GM13977 (cell line): ENCODE data around the gene NPW.

ENCODE experiments used
- DNase-seq: peaks from one replicate; pipeline ENCODE4 v3.0.0; 2012; ENCODE audit warnings: low spot score
- in situ Hi-C: fragments of 300-500 bp; cut with MboI; formaldehyde crosslinking; loops from one replicate; pipeline ENCODE4 v1.12.0; 2022; ENCODE audit warnings: low sequenced_read_pairs, low pct_unique_long_range_greater_than_20kb, mixed read lengths, inconsistent platforms; ENCODE audit not compliant: unreplicated experiment
- TF ChIP-seq, protein P1 (sequence below): IDR thresholded peaks from 2 replicates; pipeline ENCODE4 v1.5.1; 2012; ENCODE audit warnings: mild to moderate bottlenecking, control low read depth; ENCODE audit not compliant: insufficient read depth; ENCODE audit errors: extremely low read depth, missing control alignments

NPW gene

DNA sequence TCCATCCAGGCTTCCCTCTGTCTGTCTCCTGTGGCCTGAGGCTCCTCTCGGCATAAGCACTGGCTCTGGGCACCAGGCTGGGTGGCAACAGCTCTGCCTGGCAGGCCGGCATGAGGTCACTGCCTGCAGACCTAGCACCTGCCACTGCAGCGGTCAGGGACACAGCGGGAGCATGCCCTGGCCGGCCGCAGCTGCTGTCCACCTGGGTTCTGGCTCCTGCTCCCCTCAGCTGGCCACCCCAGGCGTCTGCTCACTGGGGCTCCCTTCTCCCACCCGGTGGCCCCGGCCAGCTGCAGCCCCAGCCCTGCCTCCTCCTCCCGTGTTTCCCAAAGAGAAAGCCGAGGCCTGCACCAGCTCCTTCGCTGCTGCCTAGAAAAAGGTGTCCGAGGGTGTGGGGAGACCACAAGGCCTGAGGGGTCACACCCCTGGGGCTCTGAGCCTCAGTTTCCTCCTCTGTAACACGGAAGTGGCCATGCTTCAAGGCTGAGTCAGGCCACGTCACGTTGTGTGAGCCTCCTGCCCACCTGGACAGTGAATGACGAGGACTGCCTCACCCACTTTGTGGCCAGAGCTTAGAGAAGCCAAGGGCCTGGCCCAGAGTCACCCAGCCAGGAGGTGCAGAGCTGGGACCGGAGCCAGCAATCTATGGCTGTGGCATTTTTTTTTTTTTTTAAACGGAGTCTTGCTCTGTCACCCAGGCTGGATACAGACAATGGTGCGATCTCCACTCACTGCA lies 21.4 kb downstream of the NPW start:
- TF ChIP-seq, protein P1, sequence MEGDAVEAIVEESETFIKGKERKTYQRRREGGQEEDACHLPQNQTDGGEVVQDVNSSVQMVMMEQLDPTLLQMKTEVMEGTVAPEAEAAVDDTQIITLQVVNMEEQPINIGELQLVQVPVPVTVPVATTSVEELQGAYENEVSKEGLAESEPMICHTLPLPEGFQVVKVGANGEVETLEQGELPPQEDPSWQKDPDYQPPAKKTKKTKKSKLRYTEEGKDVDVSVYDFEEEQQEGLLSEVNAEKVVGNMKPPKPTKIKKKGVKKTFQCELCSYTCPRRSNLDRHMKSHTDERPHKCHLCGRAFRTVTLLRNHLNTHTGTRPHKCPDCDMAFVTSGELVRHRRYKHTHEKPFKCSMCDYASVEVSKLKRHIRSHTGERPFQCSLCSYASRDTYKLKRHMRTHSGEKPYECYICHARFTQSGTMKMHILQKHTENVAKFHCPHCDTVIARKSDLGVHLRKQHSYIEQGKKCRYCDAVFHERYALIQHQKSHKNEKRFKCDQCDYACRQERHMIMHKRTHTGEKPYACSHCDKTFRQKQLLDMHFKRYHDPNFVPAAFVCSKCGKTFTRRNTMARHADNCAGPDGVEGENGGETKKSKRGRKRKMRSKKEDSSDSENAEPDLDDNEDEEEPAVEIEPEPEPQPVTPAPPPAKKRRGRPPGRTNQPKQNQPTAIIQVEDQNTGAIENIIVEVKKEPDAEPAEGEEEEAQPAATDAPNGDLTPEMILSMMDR = no peak
- in situ Hi-C loops = no loop called here
- no peak for DNase-seq

DNA sequence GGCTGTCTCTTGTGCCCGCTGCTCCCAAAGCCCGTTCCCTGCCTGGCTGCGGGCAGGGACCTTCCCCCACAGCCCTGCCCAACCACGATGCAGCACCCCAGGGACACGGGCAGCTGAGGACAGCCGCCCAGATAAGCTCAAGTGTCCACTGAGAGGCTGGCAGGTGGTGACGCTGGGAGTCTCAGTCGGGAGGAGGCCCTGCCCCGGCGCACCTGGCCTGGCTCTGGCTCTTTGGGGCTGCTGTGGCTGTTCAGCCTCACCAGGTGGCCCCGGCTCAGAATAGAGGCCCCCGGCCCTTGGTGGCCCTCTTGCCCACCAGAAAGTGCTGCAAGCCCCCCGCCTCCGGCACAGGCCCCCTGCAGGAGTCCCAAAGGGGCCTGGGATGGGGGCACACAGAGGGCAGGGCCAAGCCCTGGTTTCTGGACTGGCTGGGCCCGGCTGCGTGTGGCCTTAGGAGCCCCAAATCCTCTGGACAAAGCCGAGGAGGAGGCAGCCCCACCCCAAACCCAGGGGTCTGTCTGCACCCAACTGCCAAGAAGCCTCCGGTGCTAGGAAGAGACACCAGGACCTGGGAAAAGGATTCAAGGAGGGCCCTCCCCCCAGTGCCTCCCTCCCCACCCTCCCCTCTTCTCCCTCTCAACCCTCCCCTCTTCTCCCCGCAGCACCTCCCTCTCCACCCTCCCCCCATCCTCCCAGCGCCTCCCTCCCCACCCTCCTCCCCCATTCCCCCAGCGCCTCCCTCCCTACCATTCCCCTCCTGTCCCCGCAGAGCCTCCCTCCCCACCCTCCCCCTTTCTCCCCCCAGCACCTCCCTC lies 22.8 kb downstream of the NPW start:
- TF ChIP-seq, protein P1 = no peak
- no peak for DNase-seq
- in situ Hi-C loops = no loop called here

DNA sequence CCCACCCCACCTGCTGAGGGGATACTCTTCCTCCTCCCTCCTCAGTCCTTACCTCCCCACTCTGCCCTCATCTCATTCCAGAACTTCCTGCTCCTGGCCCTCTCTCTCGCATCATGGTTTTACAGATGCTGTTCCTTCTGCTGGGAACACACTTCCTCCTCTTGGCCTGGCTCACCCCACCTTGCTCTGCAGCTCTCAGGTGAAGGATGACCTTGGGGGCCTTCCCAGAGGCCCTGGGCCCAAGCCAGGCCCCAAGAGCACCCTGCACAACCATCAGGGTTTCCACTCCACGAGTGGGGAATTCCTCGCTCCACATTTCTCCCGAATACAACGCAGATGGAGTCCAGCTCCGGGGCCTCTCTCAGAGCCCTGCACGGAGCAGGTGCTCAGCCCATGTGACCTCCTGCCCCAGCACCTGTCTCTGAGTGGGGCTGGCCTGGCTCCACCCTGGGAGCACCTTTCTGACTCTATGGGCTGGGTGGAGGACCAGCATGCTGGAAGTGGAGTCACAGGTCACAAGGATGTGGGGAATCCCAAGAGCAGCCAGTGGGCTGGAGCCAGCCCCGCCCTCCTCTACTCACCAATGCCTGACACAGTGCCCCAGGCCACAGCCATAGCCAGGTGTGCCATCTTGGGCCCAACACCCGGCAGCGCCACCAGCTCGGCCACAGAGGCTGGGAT lies 23.5 kb downstream of the NPW start:
- in situ Hi-C loops = no loop called here
- TF ChIP-seq, protein P1 = no peak
- DNase-seq = no peak

GRCh38 chr16:2043667-2044451 lies 24.3 kb downstream of the NPW start:
- no peak for DNase-seq
- in situ Hi-C loops = no loop called here
- TF ChIP-seq, protein P1 = no peak

DNA sequence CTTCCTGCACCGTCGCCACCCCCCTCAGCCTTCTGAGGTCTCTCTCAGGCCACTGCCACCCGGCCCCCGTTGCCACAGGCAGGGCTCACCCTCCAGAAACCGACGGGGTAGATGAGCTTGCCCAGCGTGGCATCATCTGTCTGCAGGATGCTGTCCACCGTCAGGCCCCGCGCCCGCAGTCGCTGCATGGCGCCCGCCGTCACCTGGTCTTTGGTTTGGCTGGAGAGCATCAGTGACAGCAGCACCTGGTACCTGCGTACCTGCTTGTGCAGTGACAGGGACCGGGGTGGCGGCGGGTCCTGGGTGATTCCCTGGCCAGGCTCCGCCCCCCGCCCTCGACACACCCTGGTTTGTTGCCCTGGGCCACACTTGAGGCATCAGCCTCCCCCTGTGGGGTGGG lies 25.0 kb downstream of the NPW start:
- DNase-seq = no peak
- TF ChIP-seq, protein P1 = no peak
- in situ Hi-C loops = no loop called here
